Colon (tissue), 2 donors: ENCODE results near the gene INTS6.

Experiments used
- FAIRE-seq: peaks from 2 replicates; lab custom pipeline; 2012; peaks lifted over from hg19 to GRCh38; lab: Jason Lieb, UNC
- donor health status: control.
- donor health status: control.

Gene INTS6

DNA sequence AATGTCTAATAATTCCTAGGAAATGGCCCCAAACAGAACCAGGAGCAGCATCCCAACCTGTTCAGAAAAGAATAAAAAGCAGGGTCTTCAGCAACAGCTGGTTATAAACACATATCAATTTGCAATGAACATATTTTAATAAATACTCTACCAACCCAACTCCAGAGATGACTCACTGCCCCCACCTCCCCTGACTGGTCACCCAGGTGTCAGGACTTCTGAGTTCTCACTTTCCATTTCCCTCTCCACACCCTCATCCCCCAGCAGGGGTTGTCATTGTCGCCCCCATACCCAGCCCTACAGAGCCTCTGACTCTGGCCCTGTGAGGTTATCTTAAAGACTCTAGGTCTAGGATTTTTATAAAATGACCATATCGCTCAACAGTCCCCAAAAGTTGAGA is 106.4 kb downstream of the INTS6 start:
- no peak for FAIRE-seq

DNA sequence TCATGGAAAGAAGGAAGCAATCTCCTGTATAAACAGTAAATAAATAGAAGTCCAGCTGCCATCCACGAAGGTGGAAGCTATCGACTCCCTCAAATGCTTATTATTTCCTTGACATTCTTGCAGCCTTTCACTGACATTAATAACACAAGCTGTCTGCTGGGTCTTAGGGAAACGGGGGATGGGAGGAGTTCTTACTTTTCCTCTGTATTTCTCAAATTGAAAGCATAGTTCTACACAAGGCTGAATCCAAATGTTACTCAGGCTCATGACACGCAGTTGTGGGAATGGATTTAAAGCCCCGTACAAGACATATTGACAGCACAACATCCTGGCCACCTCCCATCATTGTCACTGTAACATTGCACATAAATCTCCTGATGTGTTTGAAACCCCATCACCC is 109.4 kb downstream of the INTS6 start:
- no peak for FAIRE-seq

DNA sequence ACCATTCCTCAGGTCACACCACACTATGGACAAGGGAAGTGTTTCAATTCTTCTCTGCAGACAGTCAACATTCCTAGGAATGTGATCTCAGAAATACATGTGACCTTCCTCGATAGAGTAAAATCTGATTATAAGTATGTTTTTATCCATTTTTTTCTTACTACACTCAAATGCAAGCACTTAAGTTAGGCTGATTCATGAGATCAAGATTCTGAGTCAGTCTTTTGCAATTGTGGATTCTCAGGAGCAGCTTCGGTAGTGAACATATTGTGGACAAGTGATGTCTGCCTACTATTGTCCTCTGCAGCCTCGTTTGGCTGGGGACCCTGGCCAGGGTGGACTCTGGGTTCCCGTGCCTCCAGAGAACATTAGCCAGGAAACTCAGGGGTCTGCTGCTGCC is 110.1 kb downstream of the INTS6 start:
- no peak for FAIRE-seq

DNA sequence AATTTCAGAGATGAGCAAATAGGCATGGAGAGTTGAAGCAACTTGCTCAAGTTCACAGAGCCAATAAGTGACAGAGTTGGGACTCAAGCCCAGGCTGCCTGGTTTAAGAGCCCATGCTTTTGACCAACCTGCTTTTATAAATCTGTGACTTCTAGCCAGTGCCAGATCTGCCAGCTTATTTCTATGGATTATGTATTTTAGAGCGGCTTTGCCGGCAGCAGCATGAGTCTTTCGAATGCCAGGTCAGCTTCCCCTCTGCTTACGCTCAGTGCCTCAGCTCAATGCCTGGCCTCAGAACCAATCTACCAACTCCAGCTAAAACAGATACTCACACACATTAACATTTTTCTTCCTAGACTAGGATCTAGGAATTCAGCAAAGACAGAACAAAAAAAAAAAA is 111.0 kb downstream of the INTS6 start:
- FAIRE-seq, result no peak

DNA sequence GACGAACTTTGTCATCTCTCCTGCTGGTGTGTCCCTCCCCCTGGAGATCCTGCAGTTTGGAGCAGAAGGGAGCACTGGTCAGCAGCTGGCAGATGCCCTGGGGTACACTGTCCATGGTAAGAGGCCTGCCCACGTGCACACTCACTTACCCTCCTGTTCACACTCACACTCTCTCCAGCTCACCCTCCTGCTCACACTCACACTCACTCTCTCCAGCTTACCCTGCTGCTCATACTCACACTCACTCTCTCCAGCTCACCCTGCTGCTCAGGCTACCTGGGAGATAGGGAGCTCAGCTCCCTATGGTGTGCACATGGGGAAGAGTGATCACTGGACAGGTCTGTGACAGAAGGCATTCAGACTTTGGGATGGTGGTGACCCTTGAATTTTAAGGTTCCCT is 111.6 kb downstream of the INTS6 start:
- no peak for FAIRE-seq

DNA sequence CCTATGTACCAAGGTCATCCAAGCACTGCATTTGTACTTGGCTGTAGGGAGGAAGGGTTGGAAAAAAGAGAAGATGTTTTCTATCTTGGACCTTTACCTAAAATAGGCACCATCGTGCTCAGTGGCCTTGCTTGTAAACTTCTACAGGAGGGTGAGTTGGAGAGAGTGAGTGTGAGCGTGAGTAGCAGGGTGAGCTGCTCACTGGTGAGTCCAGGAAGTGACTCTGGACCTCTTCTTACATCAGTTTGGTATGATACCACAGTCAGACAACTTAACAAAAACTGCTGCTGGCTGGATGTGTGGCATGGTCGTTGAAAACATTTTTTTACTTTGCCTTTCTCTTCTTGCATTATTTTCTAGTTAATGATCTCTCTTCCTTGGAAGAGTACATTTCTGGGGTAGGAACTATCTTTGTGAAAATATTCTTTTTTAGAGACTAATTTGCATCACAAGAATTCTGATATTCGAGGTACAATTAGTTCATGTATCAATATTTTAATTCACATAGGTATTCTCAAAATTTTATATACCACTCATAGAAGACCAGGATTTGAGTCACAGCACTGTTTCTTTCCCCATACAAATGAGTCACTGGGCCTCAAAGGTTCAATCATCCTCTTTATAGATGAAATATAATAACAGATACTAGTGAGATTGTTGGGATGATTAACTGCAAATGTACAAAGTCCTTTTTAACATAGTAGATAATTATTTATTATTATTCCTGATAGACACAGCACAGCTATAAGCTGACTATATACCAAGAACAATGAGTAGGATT is 112.7 kb downstream of the INTS6 start:
- FAIRE-seq, result no peak

DNA sequence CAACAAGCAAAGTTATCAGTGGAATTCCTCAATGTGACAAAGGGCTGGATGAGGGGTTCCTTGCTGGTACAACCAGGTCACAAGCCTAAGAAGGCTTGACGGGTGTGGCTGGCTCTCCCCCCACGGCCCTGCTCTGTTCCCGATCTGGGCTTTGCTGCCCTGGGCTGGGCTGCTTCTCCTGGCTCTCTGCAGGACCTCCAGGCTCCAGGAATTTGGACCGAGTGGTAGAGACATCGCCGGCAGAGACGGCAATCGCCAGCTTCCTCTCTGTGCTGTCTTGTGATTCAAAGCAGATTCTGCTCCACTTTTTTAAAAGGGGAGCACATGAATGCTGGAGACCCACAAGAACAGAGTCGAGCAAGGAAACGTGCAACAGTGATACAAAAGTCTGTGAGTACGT is 113.5 kb downstream of the INTS6 start, which contains the start of gene SERPINE3:
SERPINE3 (plus strand) TSS at position 338 of the 400 bp plus-strand sequence. CDS start 1,401 bp downstream, outside the sequence.
- no peak for FAIRE-seq

DNA sequence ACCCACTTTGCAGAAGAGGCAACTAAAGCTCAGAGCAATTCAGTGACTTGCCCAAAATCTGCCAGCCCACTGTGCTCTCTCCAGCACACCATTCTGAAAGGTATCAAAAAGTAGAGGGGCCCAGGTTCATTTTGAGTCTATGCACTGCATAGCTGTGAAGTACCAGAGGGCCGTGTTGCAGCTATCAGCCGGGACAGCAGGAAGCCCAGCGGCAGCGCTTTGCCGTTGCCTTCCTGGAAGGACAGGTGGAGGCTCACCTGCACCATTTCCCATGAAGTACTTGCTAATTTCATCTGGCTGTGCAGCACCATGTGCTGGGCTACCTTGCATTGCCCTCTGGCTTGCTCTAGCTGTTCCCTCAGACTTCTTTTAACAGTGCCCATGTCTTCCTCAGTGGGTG is 116.1 kb downstream of the INTS6 start:
- no peak for FAIRE-seq

DNA sequence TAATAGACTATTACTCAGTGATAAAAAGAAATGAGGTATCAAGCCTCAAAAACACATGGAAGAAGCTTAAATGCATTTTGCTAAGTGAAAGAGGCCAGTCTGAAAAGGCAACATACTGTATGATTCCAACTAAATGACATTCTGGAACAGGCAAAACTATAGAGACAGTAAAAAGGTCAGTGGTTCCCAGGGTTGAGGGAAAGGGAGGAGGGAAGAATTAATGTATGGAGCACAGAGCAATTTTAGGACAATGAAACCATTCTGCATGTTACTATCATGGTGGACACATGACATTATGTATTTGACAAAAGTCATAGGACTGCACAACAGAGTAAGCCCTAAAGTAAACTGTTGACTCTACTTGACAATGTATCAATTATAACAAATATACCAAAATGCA is 119.0 kb downstream of the INTS6 start:
- FAIRE-seq, result no peak

DNA sequence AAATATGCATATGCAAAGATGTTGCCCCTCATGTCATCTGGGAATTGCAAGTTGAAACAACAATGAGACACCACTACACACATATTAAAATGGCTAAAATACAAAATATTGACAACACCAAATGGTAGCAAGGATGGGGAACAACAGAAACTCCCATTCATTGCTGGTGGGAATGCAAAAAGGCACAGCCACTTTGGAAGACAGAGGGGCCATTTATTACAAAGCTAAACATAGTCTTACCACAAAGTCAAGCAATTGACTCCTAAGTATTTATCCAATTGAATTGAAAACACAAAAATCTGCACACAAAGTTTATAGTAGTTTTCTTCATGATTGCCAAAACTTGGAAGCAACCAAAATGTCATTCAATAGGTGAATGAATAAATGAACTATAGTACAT is 119.4 kb downstream of the INTS6 start:
- FAIRE-seq, result no peak

DNA sequence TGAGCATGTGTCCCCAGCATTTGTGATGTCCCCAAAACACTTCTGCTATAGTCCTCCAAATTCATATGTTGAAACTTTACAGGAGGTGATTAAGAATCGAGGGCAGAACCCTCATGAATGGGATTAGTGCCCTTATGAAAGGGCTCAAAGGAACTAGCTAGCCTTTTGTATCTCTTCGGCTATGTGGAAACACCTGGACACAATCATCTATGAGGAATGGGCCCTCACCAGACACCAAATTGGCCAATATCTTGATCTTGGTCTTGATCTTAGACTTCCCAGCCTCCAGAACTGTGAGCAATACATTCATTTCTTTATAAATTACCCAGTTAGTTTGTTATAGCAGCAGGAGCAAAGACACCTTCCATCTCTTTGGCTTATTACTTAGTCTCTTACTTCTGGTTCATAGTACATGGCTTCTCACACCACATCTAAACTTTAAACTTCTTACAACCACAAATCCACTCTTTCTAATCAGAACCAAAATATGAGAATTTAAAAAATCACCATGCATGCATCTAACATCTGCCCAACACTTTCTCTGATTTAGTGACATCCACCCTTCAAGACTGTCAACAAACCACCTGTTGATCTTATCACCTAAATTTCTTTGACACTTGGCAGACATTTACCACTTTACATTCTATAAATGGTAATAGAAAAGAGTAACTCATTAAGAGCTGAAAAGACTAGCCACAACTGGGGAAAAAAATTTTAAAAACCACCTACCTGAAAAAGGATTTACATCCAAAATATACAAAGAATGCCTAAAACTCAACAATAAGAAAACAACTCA is 120.1 kb downstream of the INTS6 start:
- FAIRE-seq, result no peak

DNA sequence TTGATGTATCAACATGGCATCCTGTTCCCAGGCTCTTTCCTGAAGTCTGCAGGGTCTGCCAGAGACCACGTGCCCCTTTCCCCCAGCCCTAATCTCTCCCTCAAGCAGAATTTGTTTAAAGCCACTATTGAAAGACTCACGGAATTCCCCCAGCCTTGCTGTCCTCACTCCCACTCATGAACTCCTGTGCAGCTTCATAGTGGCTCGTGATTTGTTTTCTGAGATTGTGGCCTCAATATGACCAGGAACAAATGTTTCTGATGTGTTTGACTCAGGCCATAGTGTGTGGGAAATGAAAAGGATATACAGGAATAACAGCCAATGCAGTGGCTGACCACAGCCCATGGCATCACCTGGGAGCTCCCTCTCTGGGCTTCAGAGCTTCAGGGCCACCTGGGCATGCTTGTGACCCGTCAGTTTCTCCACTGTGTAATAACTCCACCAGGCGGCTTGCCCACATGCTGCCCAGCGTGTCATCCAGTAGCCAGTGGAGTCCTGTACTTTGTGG is 121.4 kb downstream of the INTS6 start:
- no peak for FAIRE-seq

DNA sequence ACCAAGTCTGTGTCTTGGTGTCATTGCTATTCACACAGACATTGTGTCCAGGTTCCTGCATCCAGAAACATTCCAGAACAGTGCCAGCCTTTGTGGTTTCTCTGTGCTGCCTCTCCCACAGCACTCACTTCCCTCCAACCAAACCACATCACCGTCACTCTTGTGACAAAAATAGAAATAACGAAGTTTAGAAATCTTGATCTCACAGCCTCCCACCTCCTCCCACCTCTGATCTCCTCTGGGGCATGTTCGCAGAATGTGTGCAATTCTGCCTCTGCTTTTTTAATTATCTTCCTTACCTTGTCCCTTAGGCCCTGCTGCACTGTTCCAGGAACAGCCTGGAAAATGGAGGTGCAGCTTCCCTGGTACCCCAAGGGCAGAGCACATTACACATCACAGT is 122.0 kb downstream of the INTS6 start:
- no peak for FAIRE-seq

DNA sequence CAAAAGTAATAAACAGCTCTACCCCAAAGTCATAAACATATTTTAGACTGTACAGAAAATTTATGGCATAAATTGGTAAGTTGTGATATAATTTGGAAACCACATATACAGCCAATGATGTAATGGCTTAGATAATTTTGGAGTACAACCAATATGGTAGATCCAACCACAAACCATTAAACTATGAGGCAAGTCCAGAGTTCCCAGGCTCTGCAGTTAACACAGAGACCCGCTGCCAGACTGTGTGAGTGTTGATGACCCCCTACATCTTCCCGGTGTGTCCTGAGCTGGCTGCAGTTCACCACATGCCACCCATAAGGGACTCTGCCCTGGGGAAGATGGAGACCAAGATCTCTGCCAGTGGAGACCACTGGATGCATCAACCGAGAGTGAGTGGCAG is 123.2 kb downstream of the INTS6 start:
- no peak for FAIRE-seq

DNA sequence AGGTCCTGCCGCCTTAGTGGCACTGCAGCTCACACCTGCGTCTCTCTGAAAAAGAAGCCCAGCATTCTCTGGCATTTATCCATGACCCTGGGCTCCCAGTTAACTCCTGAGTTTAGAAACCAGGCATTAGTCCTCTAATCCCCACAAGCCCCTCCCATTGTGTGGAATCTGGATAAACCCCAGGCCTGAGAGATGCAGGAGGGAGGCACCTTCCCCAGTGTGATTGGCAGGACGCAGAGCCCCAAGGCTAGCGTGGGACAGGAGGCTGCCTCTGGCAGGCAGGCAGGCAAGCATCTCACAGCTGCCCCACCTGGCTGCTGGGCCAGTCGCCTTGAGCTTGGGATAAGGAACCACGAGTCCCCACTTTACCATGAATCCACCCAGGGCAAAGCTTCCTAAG is 124.3 kb downstream of the INTS6 start:
- no peak for FAIRE-seq

DNA sequence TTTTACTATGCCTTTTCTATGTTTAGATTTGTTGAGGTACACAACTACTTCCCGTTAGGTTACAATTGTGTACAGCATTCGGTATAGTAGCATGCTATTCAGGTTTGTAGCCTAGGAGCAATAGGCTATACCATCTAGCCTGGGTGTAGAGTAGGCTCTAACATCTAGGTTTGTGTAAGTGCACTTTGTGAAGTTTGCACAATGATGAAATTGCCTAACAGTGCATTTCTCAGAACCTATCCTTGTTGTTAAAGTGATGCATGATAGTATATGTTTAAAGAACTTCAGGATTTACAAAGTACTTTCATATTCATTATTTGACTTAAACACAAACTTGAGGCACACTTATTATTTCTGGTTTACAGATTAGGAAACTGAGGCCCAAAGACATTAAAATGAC is 124.9 kb downstream of the INTS6 start:
- FAIRE-seq, result no peak

DNA sequence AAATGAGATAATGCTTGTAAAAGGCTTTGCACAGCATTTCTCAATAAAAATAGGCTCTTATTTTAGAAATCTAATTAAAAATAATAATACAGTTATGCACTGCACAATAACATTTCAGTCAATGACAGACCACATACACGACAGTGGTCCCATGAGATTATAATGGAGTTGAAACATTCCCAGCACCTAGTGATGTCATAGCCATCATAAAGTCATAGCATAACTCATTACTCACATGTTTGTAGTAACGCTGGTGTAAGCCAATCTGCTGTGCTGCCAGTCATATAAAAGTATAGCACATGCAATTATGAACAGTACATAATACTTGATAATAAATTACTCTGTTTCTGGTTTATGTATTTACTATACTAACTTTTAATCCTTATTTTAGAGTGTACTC is 126.1 kb downstream of the INTS6 start:
- no peak for FAIRE-seq

DNA sequence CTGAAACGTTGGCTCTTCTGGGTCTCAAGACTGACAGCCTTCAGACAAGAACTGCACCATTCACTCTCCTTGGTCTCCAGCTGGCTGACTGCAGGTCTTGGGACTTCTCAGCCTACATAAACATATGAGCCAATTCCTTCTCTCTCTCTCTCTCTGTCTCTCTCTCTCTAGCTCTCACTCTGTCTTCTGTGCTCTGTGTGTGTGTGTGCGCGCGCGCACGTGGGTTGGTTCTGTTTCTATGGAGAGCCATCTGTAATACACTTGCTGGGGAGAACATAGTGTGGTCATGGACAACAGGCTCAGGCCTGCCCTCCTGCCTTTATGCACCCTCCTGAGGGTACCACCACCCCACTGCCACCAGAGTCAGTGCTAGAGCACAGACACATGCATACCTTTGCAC is 127.0 kb downstream of the INTS6 start:
- FAIRE-seq, result no peak

DNA sequence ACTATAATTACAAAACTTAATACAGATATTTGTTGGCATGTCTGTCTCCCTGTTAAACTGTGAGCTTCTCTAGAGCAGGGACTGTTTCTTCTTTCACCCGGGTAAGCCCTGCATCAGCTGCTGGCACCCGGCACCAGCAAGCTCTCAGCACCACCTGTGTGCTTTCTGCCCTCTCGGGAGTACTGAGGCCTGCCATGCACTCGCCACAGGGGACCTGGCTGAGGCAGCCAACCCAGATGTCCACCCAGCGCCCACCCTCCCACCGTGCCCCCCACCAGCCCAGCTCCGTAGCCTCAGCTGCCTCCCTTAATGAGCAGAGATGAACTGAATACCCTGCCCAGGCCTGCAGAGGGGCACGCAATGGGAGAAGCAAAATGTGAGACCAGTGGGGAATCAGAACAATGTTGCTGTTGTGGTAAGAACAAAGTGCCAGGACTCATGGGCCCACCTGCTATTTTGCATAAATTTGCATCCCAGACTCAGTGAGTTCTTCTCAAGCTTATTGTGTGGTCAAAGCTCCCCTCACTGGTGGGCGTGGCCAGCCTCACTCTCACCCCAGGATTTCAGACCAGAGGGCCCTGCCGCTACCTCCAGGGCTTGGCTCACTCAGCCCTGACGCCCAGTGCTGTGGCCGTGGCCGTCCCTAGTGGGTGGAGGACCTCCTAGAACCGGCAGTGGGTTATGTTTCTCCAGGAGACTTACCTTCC is 128.0 kb downstream of the INTS6 start:
- no peak for FAIRE-seq

DNA sequence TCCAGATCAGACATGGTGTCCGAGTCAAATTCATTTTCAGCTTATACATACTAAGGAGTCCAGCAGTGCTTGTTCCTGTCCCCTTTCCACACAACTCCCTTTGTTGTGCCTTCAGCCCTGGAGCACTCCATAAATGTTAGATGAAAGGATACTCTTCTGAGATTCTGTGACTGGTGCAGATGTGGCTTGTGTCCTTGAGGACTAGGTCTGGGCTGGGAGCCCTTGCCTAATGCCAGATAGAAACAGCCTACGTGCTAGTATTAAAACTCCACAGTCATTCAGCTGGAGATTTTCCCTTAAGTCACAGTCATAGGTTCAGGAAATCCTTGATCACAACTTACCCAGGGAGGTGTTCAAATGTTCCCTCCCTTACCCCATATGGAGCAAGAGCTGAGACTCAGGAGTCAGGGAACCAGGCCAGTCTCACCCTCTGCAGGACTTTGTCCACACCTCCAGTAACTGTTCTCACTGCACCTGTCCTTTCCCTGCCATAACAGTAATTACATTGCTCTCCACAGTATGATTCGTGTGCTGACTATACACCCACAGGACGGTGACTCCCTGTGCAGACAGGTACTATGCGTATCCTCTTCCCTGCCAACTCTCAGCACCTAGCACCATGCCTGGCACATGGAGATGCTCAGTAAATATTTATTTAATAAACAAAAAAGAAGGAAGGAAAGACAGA is 128.9 kb downstream of the INTS6 start:
- FAIRE-seq, result no peak

DNA sequence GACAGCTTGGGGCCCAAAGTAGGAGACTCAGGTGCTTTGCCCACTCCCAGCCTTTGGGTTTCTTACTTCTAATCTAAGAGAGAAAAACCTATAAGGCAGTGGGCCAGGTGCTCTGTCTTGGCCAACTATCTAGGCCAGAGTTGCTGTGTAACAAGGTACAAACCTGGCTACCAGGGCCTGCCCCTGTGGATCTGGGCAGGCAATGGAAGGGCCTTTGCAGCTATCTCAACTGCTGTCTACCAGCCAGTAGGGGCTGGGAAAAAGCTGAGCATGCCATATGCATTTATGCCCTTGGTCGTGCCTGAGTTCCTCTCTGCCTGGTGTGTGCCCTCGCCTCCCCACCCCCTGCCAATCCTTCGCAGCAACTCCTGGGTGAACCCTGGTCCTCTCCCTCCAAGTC is 130.0 kb downstream of the INTS6 start:
- no peak for FAIRE-seq

DNA sequence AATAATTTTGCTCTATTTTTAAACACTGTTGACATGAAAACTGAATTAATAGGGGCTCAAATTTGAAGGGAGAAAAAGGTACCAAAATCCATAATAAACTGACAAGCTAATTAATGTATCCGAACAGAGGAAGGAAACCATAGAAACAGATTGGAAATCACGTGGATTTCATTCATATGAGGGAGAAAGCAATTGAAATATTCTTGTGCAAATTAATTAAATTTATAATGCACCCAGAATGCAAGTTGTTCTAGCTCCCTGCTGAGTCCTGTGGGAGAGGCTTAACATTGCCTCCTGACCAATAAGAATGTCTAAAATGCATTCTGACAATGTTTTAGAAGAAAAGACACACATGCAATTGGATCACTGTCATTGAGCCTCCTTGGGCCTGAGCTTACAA is 131.0 kb downstream of the INTS6 start:
- no peak for FAIRE-seq
